ENCODE data around the gene PNPLA8.
"Not testable (repeated sequence)": the region's sequence is repeated elsewhere in the genome, so short reads cannot be mapped to it uniquely, and the experiment has no call there.

- TF ChIP-seq, protein P1, sequence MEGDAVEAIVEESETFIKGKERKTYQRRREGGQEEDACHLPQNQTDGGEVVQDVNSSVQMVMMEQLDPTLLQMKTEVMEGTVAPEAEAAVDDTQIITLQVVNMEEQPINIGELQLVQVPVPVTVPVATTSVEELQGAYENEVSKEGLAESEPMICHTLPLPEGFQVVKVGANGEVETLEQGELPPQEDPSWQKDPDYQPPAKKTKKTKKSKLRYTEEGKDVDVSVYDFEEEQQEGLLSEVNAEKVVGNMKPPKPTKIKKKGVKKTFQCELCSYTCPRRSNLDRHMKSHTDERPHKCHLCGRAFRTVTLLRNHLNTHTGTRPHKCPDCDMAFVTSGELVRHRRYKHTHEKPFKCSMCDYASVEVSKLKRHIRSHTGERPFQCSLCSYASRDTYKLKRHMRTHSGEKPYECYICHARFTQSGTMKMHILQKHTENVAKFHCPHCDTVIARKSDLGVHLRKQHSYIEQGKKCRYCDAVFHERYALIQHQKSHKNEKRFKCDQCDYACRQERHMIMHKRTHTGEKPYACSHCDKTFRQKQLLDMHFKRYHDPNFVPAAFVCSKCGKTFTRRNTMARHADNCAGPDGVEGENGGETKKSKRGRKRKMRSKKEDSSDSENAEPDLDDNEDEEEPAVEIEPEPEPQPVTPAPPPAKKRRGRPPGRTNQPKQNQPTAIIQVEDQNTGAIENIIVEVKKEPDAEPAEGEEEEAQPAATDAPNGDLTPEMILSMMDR (IDR thresholded peaks at IDR 0.05; ENCODE audit: low read depth, low read length, missing input control): not testable (repeated sequence)
- not testable (repeated sequence) for TF ChIP-seq RXRA, ATF3 (IDR thresholded peaks at IDR 0.05)
Measured at GRCh38 chr7:108504576-108504975, 21.4 kb downstream of the PNPLA8 start.
